IMR-90 (cell line): ENCODE results near the gene JPH4. TPM values are rescaled to one million over a fixed set of nuclear protein-coding genes. Genes with fewer than 3 reads are reported as not detected.

Source experiments
- ATAC-seq: fragments of 200-7000 bp; cut with Tn5 transposase; 2 replicates; pipeline ENCODE4 v1.9.1; 2020; ENCODE audit warnings: low read depth, mild to moderate bottlenecking, moderate library complexity
- BruUV-seq: library from RNA; stranded (reverse); fragments of 400-500 nt; replicated peaks from 2 replicates; lab custom pipeline; 2021; lab: Mats Ljungman, UMichigan
- CTCF ChIA-PET: fragments of 300-600 bp; formaldehyde crosslinking; extraction: SDS; loops from one replicate; lab custom pipeline; 2021; ENCODE audit warnings: antibody characterized with exemption; lab: Yijun Ruan, JAX
- POLR2A ChIA-PET: fragments of 300-600 bp; sonication (Branson Sonifier 250); formaldehyde crosslinking; loops from one replicate; lab custom pipeline; 2022; ENCODE audit warnings: antibody characterized with exemption; ENCODE audit not compliant: unreplicated experiment; lab: Charles Lee
- DNase-seq: peaks from one replicate; pipeline ENCODE4 v3.0.0; 2013
- H2AFZ ChIP-seq: replicated peaks from 2 replicates; pipeline ENCODE3; 2013; ENCODE audit warnings: low read length, mild to moderate bottlenecking; ENCODE audit not compliant: poor library complexity
- H2AK5ac ChIP-seq: 2 replicates; pipeline ENCODE4 v1.6.1; 2013; ENCODE audit warnings: low read depth, low read length, inconsistent platforms
- H2AK9ac ChIP-seq: replicated peaks from 2 replicates; pipeline ENCODE3; 2013; ENCODE audit warnings: mild to moderate bottlenecking, low read depth, low read length, moderate library complexity; ENCODE audit not compliant: poor library complexity
- H2BK120ac ChIP-seq: 2 replicates; pipeline ENCODE4 v1.6.1; 2013; ENCODE audit warnings: low read depth, low read length, inconsistent platforms
- H2BK15ac ChIP-seq: 3 replicates; pipeline ENCODE4 v1.6.1; 2013; ENCODE audit warnings: low read depth, low read length, inconsistent platforms
- H2BK20ac ChIP-seq: 2 replicates; pipeline ENCODE4 v1.6.1; 2013; ENCODE audit warnings: low read depth, mild to moderate bottlenecking, inconsistent platforms, low read length, moderate library complexity
- H2BK5ac ChIP-seq: 2 replicates; pipeline ENCODE4 v1.6.1; 2013; ENCODE audit warnings: mild to moderate bottlenecking, low read depth, low read length, inconsistent platforms; ENCODE audit not compliant: poor library complexity, severe bottlenecking
- H3K14ac ChIP-seq: replicated peaks from 2 replicates; pipeline ENCODE4 v1.6.1; 2013; ENCODE audit warnings: low read depth, low read length, inconsistent platforms
- H3K18ac ChIP-seq: 2 replicates; pipeline ENCODE4 v1.6.1; 2013; ENCODE audit warnings: low read depth, low read length, control low read depth
- H3K23ac ChIP-seq: 2 replicates; pipeline ENCODE4 v1.6.1; 2013; ENCODE audit warnings: low read depth, low read length, inconsistent platforms
- H3K27ac ChIP-seq: 2 replicates; pipeline ENCODE4 v1.5.1; 2013; ENCODE audit warnings: mild to moderate bottlenecking, control low read depth, low read length; ENCODE audit not compliant: insufficient read depth
- H3K27me3 ChIP-seq: 2 replicates; pipeline ENCODE4 v1.6.1; 2013; ENCODE audit warnings: low read length; ENCODE audit not compliant: control insufficient read depth, insufficient read depth
- H3K36me3 ChIP-seq: 2 replicates; pipeline ENCODE4 v1.6.1; 2013; ENCODE audit warnings: low read length, mixed read lengths; ENCODE audit not compliant: control insufficient read depth, insufficient read depth
- H3K4ac ChIP-seq: 2 replicates; pipeline ENCODE4 v1.6.1; 2013; ENCODE audit warnings: low read depth, low read length, inconsistent platforms
- H3K4me1 ChIP-seq: 2 replicates; pipeline ENCODE4 v1.6.1; 2013; ENCODE audit warnings: low read length, mixed read lengths; ENCODE audit not compliant: control insufficient read depth, insufficient read depth
- H3K4me2 ChIP-seq: 2 replicates; pipeline ENCODE4 v1.6.1; 2013; ENCODE audit warnings: low read depth, mild to moderate bottlenecking, control low read depth, low read length, moderate library complexity
- H3K4me3 ChIP-seq: 2 replicates; pipeline ENCODE4 v1.5.1; 2013; ENCODE audit warnings: low read depth, mild to moderate bottlenecking, control low read depth, low read length, moderate library complexity; ENCODE audit not compliant: insufficient read depth
- H3K56ac ChIP-seq: 2 replicates; pipeline ENCODE4 v1.6.1; 2013; ENCODE audit warnings: low read length, inconsistent platforms; ENCODE audit not compliant: insufficient read depth; ENCODE audit errors: extremely low read depth
- H3K79me1 ChIP-seq, 2 experiments: 2 replicates each; pipeline ENCODE4 v1.6.1; 2013; ENCODE audit warnings: low read length in 2 of 2, inconsistent platforms in 1 of 2, low read depth in 1 of 2
- H3K9ac ChIP-seq: 2 replicates; pipeline ENCODE4 v1.6.1; 2013; ENCODE audit warnings: low read depth, low read length, control low read depth
- H3K9me1 ChIP-seq: 2 replicates; pipeline ENCODE4 v1.6.1; 2013; ENCODE audit warnings: low read length, inconsistent platforms; ENCODE audit not compliant: insufficient read depth
- H3K9me3 ChIP-seq: 2 replicates; pipeline ENCODE4 v1.6.1; 2013; ENCODE audit warnings: low read length; ENCODE audit not compliant: control insufficient read depth, insufficient read depth
- H4K20me1 ChIP-seq: 2 replicates; pipeline ENCODE4 v1.6.1; 2013; ENCODE audit warnings: low read length, inconsistent platforms; ENCODE audit not compliant: insufficient read depth
- H4K5ac ChIP-seq: 2 replicates; pipeline ENCODE4 v1.6.1; 2013; ENCODE audit warnings: mild to moderate bottlenecking, low read depth, low read length, control low read depth
- H4K8ac ChIP-seq, 2 experiments: 2 replicates each; pipeline ENCODE4 v1.6.1; 2013; ENCODE audit warnings: low read depth in 2 of 2, low read length in 2 of 2, control low read depth in 1 of 2, inconsistent platforms in 1 of 2
- H4K91ac ChIP-seq: 2 replicates; pipeline ENCODE4 v1.6.1; 2013; ENCODE audit warnings: low read depth, low read length, inconsistent platforms; ENCODE audit not compliant: insufficient read depth
- BHLHE40 ChIP-seq: fragments of 150-350 bp; IDR thresholded peaks from 2 replicates; pipeline ENCODE4 v1.6.1; 2016; ENCODE audit warnings: mild to moderate bottlenecking, low read depth, low read length
- MAFK ChIP-seq: IDR thresholded peaks from 2 replicates; pipeline ENCODE4 v1.6.1; 2012; ENCODE audit warnings: low read depth, low read length, improper control_type of control experiment
- MAZ ChIP-seq: IDR thresholded peaks from 2 replicates; pipeline ENCODE4 v1.6.1; 2012; ENCODE audit warnings: low read depth, mild to moderate bottlenecking, low read length, improper control_type of control experiment, moderate library complexity, borderline replicate concordance
- MXI1 ChIP-seq: IDR thresholded peaks from 2 replicates; pipeline ENCODE4 v1.6.1; 2012; ENCODE audit warnings: low read depth, mild to moderate bottlenecking, low read length, moderate library complexity, borderline replicate concordance
- NFE2L2 ChIP-seq: fragments of 150-350 bp; IDR thresholded peaks from 2 replicates; pipeline ENCODE4 v1.6.1; 2016; ENCODE audit warnings: low read depth, mild to moderate bottlenecking, low read length
- POLR2A ChIP-seq: IDR thresholded peaks from 2 replicates; pipeline ENCODE4 v1.6.1; 2012; ENCODE audit warnings: mild to moderate bottlenecking, low read depth, low read length
- RAD21 ChIP-seq: IDR thresholded peaks from 2 replicates; pipeline ENCODE4 v1.6.1; 2012; ENCODE audit warnings: low read length, improper control_type of control experiment
- RFX5 ChIP-seq: IDR thresholded peaks from 2 replicates; pipeline ENCODE4 v1.8.0; 2012; ENCODE audit warnings: low read depth, mild to moderate bottlenecking, low read length, moderate library complexity
- SMC3 ChIP-seq: fragments of 150-350 bp; IDR thresholded peaks from 2 replicates; pipeline ENCODE4 v1.6.1; 2016; ENCODE audit warnings: low read depth, mild to moderate bottlenecking, antibody characterized with exemption, low read length, moderate library complexity
- dilution Hi-C: fragments of 300-500 bp; cut with HindIII; formaldehyde crosslinking; loops from one replicate; pipeline ENCODE4 v1.14.3; 2018; ENCODE audit warnings: low sequenced_read_pairs; ENCODE audit not compliant: unreplicated experiment
- in situ Hi-C: fragments of 300-500 bp; cut with MboI; formaldehyde crosslinking; loops from 3 replicates; pipeline ENCODE4 v1.14.3; 2019; ENCODE audit warnings: low sequenced_read_pairs, inconsistent platforms, mixed read lengths
- intact Hi-C: fragments of 100-400 bp; cut with micrococcal nuclease; formaldehyde crosslinking; loops from 2 replicates; pipeline ENCODE4 v1.10.0; 2022
- polyA plus RNA-seq, 3 experiments: library from polyadenylated mRNA; depleted of rRNA; stranded (reverse); fragments of >200 nt; gene quantifications; 2 replicates each; pipeline ENCODE4 v1.2.3, GENCODE V29; 2012; ENCODE audit warnings: low replicate concordance in 1 of 3
- total RNA-seq: library from RNA; depleted of rRNA; stranded (reverse); fragments of >200 nt; gene quantifications from 2 replicates; pipeline ENCODE4 v1.2.3, GENCODE V29; 2012

Gene JPH4
- total and polyA plus RNA-seq, 2 of the 4 experiments (the other 2 are of a cell fraction): not detected

- Histone ChIP-seq H2AK9ac (no peak overlapping the region), H3K4me3 (no peak overlapping the region), H3K23ac (no peak overlapping the region), H4K5ac (no peak overlapping the region), H3K18ac (no peak overlapping the region), H4K20me1 (no peaks in the 10 kb centered on the region; the same call in 1 of the 2 replicates), H4K91ac (no peak overlapping the region), H2BK20ac (no peak overlapping the region), H3K56ac (no peak overlapping the region), H3K27ac (no peak overlapping the region), H3K4ac (no peak overlapping the region), H2BK5ac (no peak overlapping the region), H3K4me1 (no peaks in the 10 kb centered on the region), H2BK15ac (no peak overlapping the region), H3K79me1 (no peaks in the 10 kb centered on the region), H3K9me3 (no peaks in the 10 kb centered on the region; the same call in 1 of the 2 replicates), H3K4me2 (no peak overlapping the region), H3K9me1 (no peaks in the 10 kb centered on the region), H3K14ac (no peak overlapping the region), H4K8ac (no peak overlapping the region), H2AFZ (no peak overlapping the region), H2BK120ac (no peak overlapping the region), H3K27me3 (peaks cover 54% of the 10 kb centered on the region), H3K36me3 (no peaks in the 10 kb centered on the region), H3K9ac (no peak overlapping the region), H2AK5ac (no peak overlapping the region)
- ATAC-seq (no peak), DNase-seq (no peak)
- in situ Hi-C loops: no loop called here
- dilution Hi-C loops: no loop called here
- no TSS peak for BruUV-seq
- intact Hi-C loops: no loop called here
- no peak for TF ChIP-seq MAZ
- no peak for TF ChIP-seq RFX5
- TF ChIP-seq RAD21: no peak
- TF ChIP-seq POLR2A: no peak
- TF ChIP-seq NFE2L2: no peak
- TF ChIP-seq MAFK: no peak
- TF ChIP-seq SMC3: no peak
- TF ChIP-seq MXI1: no peak
- no peak for TF ChIP-seq BHLHE40
- CTCF ChIA-PET: no interaction called here
- POLR2A ChIA-PET: no interaction called here
Measured at GRCh38 chr14:23579739-23580138, 1.1 kb upstream of the JPH4 start.
